HepG2 (cell line): ENCODE measurements around the gene SLC9A8. TPM values are rescaled to one million over a fixed set of nuclear protein-coding genes. Genes with fewer than 3 reads are reported as not detected.

ENCODE experiments used
- AGO2 ChIP-seq: fragments of 200-400 bp; formaldehyde crosslinking; optimal IDR thresholded peaks from 2 replicates; pipeline ENCODE3; 2017; ENCODE audit warnings: mild to moderate bottlenecking, low read depth, low read length, moderate library complexity
- CBX2 ChIP-seq, 2 experiments: fragments of 200-600 bp in 1 of 2; sonication (generic); formaldehyde crosslinking in 1 of 2; IDR thresholded peaks; 2 replicates each; pipeline versions ENCODE4 v1.7.0 to v1.8.1; 2018 to 2022; ENCODE audit warnings: low read depth in 2 of 2, low read length in 1 of 2, mild to moderate bottlenecking in 1 of 2, missing genetic modification reagents in 1 of 2
- CENPT ChIP-seq: sonication (generic); formaldehyde crosslinking; IDR thresholded peaks from 2 replicates; pipeline ENCODE4 v1.8.0; 2022; ENCODE audit warnings: low read depth, mild to moderate bottlenecking, moderate library complexity, missing genetic modification reagents
- EED ChIP-seq: sonication (generic); formaldehyde crosslinking; IDR thresholded peaks from 2 replicates; pipeline ENCODE4 v1.5.0; 2020; ENCODE audit warnings: mild to moderate bottlenecking, missing genetic modification reagents
- FOXC1 ChIP-seq: sonication (generic); formaldehyde crosslinking; IDR thresholded peaks from 2 replicates; pipeline ENCODE4 v1.8.0; 2022; ENCODE audit warnings: mild to moderate bottlenecking, missing genetic modification reagents, borderline replicate concordance
- GZF1 ChIP-seq: sonication (generic); formaldehyde crosslinking; IDR thresholded peaks from 2 replicates; pipeline ENCODE4 v1.5.1; 2020; ENCODE audit warnings: mild to moderate bottlenecking, missing genetic modification reagents
- HNF1B ChIP-seq: sonication (generic); formaldehyde crosslinking; IDR thresholded peaks from 2 replicates; pipeline ENCODE4 v1.5.1; 2020; ENCODE audit warnings: mild to moderate bottlenecking, moderate library complexity, missing genetic modification reagents
- IKZF4 ChIP-seq: sonication (generic); formaldehyde crosslinking; IDR thresholded peaks from 2 replicates; pipeline ENCODE4 v1.5.1; 2020; ENCODE audit warnings: borderline replicate concordance, mild to moderate bottlenecking, low read depth, missing genetic modification reagents; ENCODE audit errors: not compliant biosample characterization
- IKZF5 ChIP-seq: IDR thresholded peaks from 2 replicates; pipeline ENCODE4 v1.6.1; 2018; ENCODE audit warnings: missing genetic modification reagents, mild to moderate bottlenecking, missing compliant biosample characterization
- KMT2A ChIP-seq: sonication (generic); formaldehyde crosslinking; IDR thresholded peaks from 2 replicates; pipeline ENCODE4 v1.4.0; 2020; ENCODE audit warnings: missing genetic modification reagents
- RFXAP ChIP-seq: sonication (generic); formaldehyde crosslinking; IDR thresholded peaks from 2 replicates; pipeline ENCODE4 v1.4.0; 2020; ENCODE audit warnings: missing genetic modification reagents, borderline replicate concordance
- SNAI1 ChIP-seq: sonication (generic); formaldehyde crosslinking; IDR thresholded peaks from 2 replicates; pipeline ENCODE4 v1.5.0; 2020; ENCODE audit warnings: mild to moderate bottlenecking, missing genetic modification reagents, borderline replicate concordance
- SRF ChIP-seq: IDR thresholded peaks from 2 replicates; pipeline ENCODE4 v1.6.1; 2011; ENCODE audit warnings: mild to moderate bottlenecking, low read depth, low read length, moderate library complexity
- U2AF2 ChIP-seq: fragments of 200-400 bp; formaldehyde crosslinking; IDR thresholded peaks from 2 replicates; pipeline ENCODE4 v1.6.1; 2017; ENCODE audit warnings: low read depth, mild to moderate bottlenecking, low read length
- ZBTB37 ChIP-seq: sonication (generic); formaldehyde crosslinking; IDR thresholded peaks from 2 replicates; pipeline ENCODE4 v1.4.0; 2020; ENCODE audit warnings: mild to moderate bottlenecking, missing genetic modification reagents
- ZNF121 ChIP-seq: sonication (generic); formaldehyde crosslinking; IDR thresholded peaks from 2 replicates; pipeline ENCODE4 v1.5.0; 2020; ENCODE audit warnings: mild to moderate bottlenecking, missing genetic modification reagents
- ZNF350 ChIP-seq: sonication (generic); formaldehyde crosslinking; IDR thresholded peaks from 2 replicates; pipeline ENCODE4 v1.4.0; 2020; ENCODE audit warnings: mild to moderate bottlenecking, low read depth, missing genetic modification reagents, borderline replicate concordance
- ZNF468 ChIP-seq: sonication (generic); formaldehyde crosslinking; IDR thresholded peaks from 2 replicates; pipeline ENCODE4 v1.8.0; 2022; ENCODE audit warnings: mild to moderate bottlenecking, moderate library complexity, missing genetic modification reagents
- ZNF598 ChIP-seq: sonication (generic); formaldehyde crosslinking; IDR thresholded peaks from 2 replicates; pipeline ENCODE4 v1.5.1; 2020; ENCODE audit warnings: mild to moderate bottlenecking, missing genetic modification reagents, borderline replicate concordance
- ZNF660 ChIP-seq: sonication (generic); formaldehyde crosslinking; IDR thresholded peaks from 2 replicates; pipeline ENCODE4 v1.5.1; 2020; ENCODE audit warnings: mild to moderate bottlenecking, low read depth, missing genetic modification reagents, borderline replicate concordance
- ZNF776 ChIP-seq: sonication (generic); formaldehyde crosslinking; IDR thresholded peaks from 2 replicates; pipeline ENCODE4 v1.4.0; 2020; ENCODE audit warnings: mild to moderate bottlenecking, missing genetic modification reagents
- polyA plus RNA-seq, 8 experiments: library from polyadenylated mRNA; depleted of rRNA in 3 of 8; stranded (reverse) in 7 of 8; unstranded in 1 of 8; fragments of >200 nt; fragmentation: Illumina TruSeq in 4 of 8; extraction: Trizol in 4 of 8; gene quantifications; 2 replicates each; pipeline versions ENCODE4 v1.2.1 to v1.2.3, GENCODE V29; 2011 to 2016; ENCODE audit warnings: low read depth in 4 of 8, missing spikeins in 1 of 8, mixed read lengths in 1 of 8; ENCODE audit not compliant: insufficient read depth in 1 of 8
- total RNA-seq, 5 experiments: library from RNA; depleted of rRNA; stranded (reverse); fragments of >200 nt; fragmentation: Illumina TruSeq; extraction: Trizol; gene quantifications; 2 replicates each; pipeline ENCODE4 v1.2.3, GENCODE V29; 2016; ENCODE audit warnings: low read depth in 1 of 5

Gene SLC9A8
- total and polyA plus RNA-seq, 2 of the 13 experiments (the other 11 are each of a cell fraction or from before 2014, with no cell fraction given) = 4.1 to 7.4 TPM

- TF ChIP-seq FOXC1 (CRISPR knock-in tag) (0 out of 2 replicates have a peak, but pooled peaks have one; percentile 32), IKZF5 (peak; percentile 77), ZNF468 (CRISPR knock-in tag) (no peak), RFXAP (CRISPR knock-in tag) (peak; percentile 65), ZNF350 (CRISPR knock-in tag) (peak; percentile 68; the same call in 1 of the 2 replicates), ZNF776 (CRISPR knock-in tag) (peak; percentile 94), AGO2 (peak; percentile 93), IKZF4 (CRISPR knock-in tag) (peak; percentile 88), SRF (no peak), CENPT (CRISPR knock-in tag) (peak; percentile 32; the same call in 1 of the 2 replicates), CBX2 (IDR thresholded peaks at IDR 0.05; ENCODE audit: low read depth, low read length) (no peak), CBX2 (CRISPR knock-in tag; IDR thresholded peaks at IDR 0.05; ENCODE audit: low read depth) (no peak), EED (CRISPR knock-in tag) (no peak), HNF1B (CRISPR knock-in tag) (peak; percentile 44; the same call in 1 of the 2 replicates), SNAI1 (CRISPR knock-in tag) (peak; percentile 23; the same call in 1 of the 2 replicates), ZNF598 (CRISPR knock-in tag) (no peak; the same call in 1 of the 2 replicates), U2AF2 (no peak), ZNF121 (no peak; the same call in 1 of the 2 replicates), GZF1 (CRISPR knock-in tag) (no peak), KMT2A (CRISPR knock-in tag) (peak; percentile 94), ZNF660 (peak; percentile 75; the same call in 1 of the 2 replicates), ZBTB37 (CRISPR knock-in tag) (no peak; the same call in 1 of the 2 replicates)
Measured at GRCh38 chr20:49936153-49937026, 123.8 kb downstream of the SLC9A8 start, which contains the start of gene RNF114 (continued).
